Activated CD4-positive, alpha-beta T cell treated with anti-CD3 and anti-CD28 coated beads, Interleukin-2, Interleukin-4, amounts not matched to agents 100 ng/mL and 50 ng/mL, durations not matched to agents 16 hours and 8 hours (primary cell): ENCODE measurements around the gene ADAMTS14.
A peak's percentile ranks its signal among the peaks of the same experiment; 100 is the strongest.

Experiments used
- DNase-seq: peaks from one replicate; pipeline ENCODE4 v3.0.0-alpha.2; 2020; ENCODE audit warnings: low spot score

Gene ADAMTS14

GRCh38 chr10:70695241-70696030 lies 23.1 kb downstream of the ADAMTS14 start:
- DNase-seq: no peak

GRCh38 chr10:70698211-70698610 lies 25.9 kb downstream of the ADAMTS14 start:
- DNase-seq: no peak

- no peak for DNase-seq
These were observed 26.9 kb downstream of the ADAMTS14 start for GRCh38 chr10:70699063-70699658.

GRCh38 chr10:70699659-70700174 lies 27.4 kb downstream of the ADAMTS14 start:
- no peak for DNase-seq

- no peak for DNase-seq
These were observed 30.0 kb downstream of the ADAMTS14 start for GRCh38 chr10:70702190-70702763.

GRCh38 chr10:70704211-70704610 lies 31.9 kb downstream of the ADAMTS14 start:
- DNase-seq: no peak

GRCh38 chr10:70705121-70705861 lies 33.0 kb downstream of the ADAMTS14 start:
- no peak for DNase-seq

- no peak for DNase-seq
These were observed 38.9 kb downstream of the ADAMTS14 start for GRCh38 chr10:70711177-70711576.

GRCh38 chr10:70711911-70712310 lies 39.6 kb downstream of the ADAMTS14 start:
- DNase-seq: no peak

GRCh38 chr10:70714245-70714644 lies 41.9 kb downstream of the ADAMTS14 start:
- no peak for DNase-seq

- DNase-seq: no peak
These were observed 42.6 kb downstream of the ADAMTS14 start for GRCh38 chr10:70714951-70715350.

- peak; percentile 18 for DNase-seq
These were observed 43.8 kb downstream of the ADAMTS14 start for GRCh38 chr10:70715853-70716795.

GRCh38 chr10:70722820-70723424 lies 50.6 kb downstream of the ADAMTS14 start:
- DNase-seq: no peak

- no peak for DNase-seq
These were observed 51.5 kb downstream of the ADAMTS14 start for GRCh38 chr10:70723771-70724170.

GRCh38 chr10:70726909-70727495 lies 54.7 kb downstream of the ADAMTS14 start:
- no peak for DNase-seq

- DNase-seq: no peak
These were observed 56.0 kb downstream of the ADAMTS14 start for GRCh38 chr10:70728328-70728727.

GRCh38 chr10:70729763-70730357 lies 57.6 kb downstream of the ADAMTS14 start:
- no peak for DNase-seq

GRCh38 chr10:70730955-70731354 lies 58.6 kb downstream of the ADAMTS14 start:
- no peak for DNase-seq

- no peak for DNase-seq
These were observed 60.3 kb downstream of the ADAMTS14 start for GRCh38 chr10:70732569-70732968.

GRCh38 chr10:70733051-70733450 lies 60.7 kb downstream of the ADAMTS14 start:
- no peak for DNase-seq
